T follicular helper cell (primary cell): ENCODE measurements around the gene ABCB8.
A peak's percentile ranks its signal among the peaks of the same experiment; 100 is the strongest.
"Not testable (repeated sequence)": the region's sequence is repeated elsewhere in the genome, so short reads cannot be mapped to it uniquely, and the experiment has no call there.

Experiments
- DNase-seq: peaks from one replicate; pipeline ENCODE4 v3.0.0-alpha.2; 2020; ENCODE audit warnings: low read depth

ABCB8 gene

GRCh38 chr7:151013733-151014497 lies 14.3 kb upstream of the ABCB8 start:
- peak; percentile 94 for DNase-seq

DNA sequence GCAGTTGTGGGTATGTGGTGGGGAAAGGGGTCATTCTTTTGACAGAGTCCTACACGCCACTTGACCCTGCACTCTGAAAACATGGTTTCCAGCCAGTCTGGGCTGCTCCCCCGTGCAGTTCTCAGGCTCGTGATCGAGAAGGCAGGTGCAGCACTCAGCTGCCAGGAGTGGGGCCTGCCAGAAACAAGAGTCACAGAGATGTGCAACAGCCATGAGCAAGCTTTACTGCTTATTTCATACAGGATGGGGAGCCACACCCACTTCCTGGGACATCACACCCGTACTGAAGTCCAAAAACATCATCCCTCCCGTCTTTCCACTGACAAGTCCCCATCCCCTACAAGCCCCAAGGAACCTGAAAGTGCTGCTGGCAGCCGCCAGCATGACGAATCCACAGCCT lies 13.3 kb upstream of the ABCB8 start:
- peak; percentile 27 for DNase-seq

GRCh38 chr7:151015967-151016366 lies 12.3 kb upstream of the ABCB8 start:
- no peak for DNase-seq

GRCh38 chr7:151016505-151016904 lies 11.7 kb upstream of the ABCB8 start:
- DNase-seq: no peak

- DNase-seq: peak; percentile 14
Measured at GRCh38 chr7:151016942-151017341, 11.3 kb upstream of the ABCB8 start.

- no peak for DNase-seq
Measured at GRCh38 chr7:151017370-151017952, 10.8 kb upstream of the ABCB8 start.

GRCh38 chr7:151017953-151018420 lies 10.3 kb upstream of the ABCB8 start:
- DNase-seq: peak; percentile 74

DNA sequence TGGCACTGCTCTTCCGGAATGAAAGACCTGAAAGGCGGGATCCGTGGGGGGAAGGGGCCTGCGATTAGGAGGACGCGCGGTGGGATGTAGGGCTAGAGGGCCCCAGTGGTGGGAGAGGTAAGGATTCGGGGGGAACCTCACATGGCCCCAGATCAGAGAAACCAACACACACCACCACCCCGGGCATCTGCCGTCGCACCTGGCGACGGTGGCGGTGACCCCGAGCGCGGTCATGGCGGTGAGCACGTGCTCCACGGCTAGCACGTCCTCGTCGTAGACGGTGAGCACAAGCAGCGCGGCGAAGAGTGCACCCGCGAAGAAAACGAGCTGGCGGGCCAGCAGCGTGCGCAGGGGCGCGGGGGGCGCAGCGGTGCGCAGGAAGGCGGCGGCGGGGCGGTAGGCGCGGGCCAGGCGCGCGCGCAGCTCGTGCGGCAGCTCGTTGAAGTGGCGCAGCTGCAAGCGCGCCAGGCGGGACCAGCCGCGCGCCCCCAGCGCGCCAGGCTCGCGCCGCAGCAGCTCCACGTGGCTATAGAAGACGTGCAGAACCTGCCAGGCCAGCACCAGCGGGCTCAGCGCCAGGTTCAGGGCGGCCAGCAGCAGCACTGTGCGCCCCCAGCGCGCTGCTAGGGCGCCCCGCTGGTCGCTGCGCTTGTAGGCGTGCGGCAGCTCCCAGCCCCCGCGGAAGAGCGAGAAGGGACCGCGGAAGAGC lies 9.7 kb upstream of the ABCB8 start:
- peak; percentile 22 for DNase-seq

- DNase-seq: no peak
Measured at GRCh38 chr7:151019130-151019447, 9.2 kb upstream of the ABCB8 start.

- no peak for DNase-seq
Measured at GRCh38 chr7:151020231-151020630, 8.0 kb upstream of the ABCB8 start.

DNA sequence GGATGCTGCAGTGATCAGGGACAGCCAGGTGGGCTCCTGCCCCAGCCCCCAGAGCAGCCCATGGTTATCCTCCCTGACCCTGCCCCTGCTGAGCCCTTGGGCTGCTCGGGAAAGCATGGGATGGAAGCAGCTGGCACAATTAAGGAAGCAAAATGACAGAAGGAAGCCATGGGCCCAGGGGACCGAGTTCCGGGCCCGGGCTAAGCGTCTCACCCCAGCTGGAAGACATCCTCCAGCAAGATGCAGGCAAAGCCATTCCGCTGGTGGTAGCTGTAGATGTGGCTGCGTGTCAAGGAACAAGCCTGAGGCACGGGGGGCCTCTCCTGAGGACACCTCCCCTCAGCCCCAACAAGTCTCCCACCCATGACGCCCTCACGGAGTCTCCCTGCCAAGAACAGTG lies 5.0 kb upstream of the ABCB8 start:
- DNase-seq: no peak

DNA sequence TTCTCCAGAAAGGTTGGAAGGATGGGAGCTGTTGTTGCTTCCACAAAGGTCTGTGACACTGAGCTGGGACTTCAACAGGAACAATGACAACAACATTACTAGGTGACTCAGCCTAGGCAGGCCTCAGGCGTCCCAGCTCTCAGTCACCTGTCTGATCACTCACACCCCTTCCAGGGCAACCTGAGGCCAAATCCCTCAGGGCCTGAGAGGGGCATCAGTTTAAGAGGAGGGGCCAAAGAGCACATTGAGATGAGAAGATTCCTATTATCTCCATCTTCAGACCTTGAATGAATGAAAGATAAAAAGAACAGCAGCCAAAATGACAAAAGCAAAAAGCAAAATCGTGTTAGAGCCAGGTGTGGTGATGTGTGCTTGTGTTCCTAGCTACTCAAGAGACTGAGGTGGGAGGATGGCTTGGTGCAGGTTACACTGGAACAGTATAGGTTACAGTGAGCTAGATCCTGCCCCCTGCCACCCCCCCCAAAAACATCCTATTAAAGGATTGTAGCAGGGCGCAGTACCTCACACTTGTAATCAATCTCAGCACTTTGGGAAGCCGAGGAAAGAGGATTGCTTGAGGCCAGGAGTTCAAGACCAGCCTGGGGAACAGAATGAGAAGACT lies 3.7 kb upstream of the ABCB8 start, which contains the start of gene ATG9B:
Gene ATG9B, minus strand, starts transcription at position 60 of the 622 bp plus-strand sequence. CDS start 71 bp downstream, outside the sequence.
- no peak for DNase-seq

DNA sequence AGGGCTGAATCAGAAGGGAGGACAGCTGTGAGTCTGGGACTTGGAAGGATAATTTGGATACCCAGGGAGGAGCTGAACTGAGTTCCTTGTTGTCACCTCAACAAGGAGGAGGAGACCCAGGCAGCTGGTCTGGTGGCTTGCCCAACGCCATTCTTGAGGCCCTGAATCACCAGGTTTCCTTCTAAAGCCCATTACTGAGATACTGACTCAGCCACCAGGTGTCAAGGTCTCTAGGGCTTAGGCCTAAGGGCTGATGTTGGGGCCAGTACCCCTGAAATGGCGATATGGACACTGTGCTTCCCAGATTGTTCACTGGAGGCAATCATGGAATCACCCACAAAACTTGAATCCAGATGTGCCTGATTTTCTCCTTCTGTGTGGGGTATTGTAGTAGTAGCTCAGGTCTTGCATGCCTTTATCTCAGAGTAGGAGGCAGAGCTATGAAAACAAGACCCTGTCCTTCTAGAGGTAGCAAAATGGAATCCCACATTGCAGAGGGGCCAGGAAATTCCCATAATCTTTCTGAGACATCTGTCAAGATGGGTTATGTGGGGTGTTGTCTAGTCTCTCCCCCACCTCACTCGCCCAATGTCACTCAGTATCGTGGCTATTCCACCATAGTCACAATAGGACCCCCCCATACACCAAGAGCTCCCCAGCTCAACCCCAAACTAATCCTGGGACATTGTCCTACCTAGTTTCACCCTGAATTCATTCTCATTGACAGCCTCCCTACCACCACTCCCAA lies 2.2 kb upstream of the ABCB8 start:
- no peak for DNase-seq

- DNase-seq: not testable (repeated sequence)
Measured at GRCh38 chr7:151026771-151027727, 1.2 kb upstream of the ABCB8 start.

GRCh38 chr7:151027728-151028130 lies 521 bp upstream of the ABCB8 start:
- not testable (repeated sequence) for DNase-seq

GRCh38 chr7:151028948-151029501 lies 775 bp downstream of the ABCB8 start:
- no peak for DNase-seq

DNA sequence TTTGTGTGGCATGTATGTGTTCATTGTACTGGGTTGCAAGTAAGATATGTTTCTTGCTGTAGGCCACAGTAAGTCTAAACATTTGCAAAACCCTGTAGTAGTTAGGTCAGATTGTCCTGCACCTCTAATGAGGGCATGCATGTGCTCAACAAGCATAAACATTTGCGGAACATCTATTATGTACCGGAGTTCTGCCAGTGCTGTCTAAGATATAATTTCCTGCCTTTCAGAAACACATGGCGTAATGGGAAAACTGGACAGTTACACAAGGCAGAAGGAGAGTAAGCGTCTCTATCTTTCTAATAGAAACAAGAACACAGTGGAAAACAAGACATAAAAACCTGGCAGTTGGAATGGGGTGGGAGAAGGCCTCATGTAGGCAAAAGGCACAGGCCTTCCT lies 2.8 kb downstream of the ABCB8 start:
- DNase-seq: no peak

DNA sequence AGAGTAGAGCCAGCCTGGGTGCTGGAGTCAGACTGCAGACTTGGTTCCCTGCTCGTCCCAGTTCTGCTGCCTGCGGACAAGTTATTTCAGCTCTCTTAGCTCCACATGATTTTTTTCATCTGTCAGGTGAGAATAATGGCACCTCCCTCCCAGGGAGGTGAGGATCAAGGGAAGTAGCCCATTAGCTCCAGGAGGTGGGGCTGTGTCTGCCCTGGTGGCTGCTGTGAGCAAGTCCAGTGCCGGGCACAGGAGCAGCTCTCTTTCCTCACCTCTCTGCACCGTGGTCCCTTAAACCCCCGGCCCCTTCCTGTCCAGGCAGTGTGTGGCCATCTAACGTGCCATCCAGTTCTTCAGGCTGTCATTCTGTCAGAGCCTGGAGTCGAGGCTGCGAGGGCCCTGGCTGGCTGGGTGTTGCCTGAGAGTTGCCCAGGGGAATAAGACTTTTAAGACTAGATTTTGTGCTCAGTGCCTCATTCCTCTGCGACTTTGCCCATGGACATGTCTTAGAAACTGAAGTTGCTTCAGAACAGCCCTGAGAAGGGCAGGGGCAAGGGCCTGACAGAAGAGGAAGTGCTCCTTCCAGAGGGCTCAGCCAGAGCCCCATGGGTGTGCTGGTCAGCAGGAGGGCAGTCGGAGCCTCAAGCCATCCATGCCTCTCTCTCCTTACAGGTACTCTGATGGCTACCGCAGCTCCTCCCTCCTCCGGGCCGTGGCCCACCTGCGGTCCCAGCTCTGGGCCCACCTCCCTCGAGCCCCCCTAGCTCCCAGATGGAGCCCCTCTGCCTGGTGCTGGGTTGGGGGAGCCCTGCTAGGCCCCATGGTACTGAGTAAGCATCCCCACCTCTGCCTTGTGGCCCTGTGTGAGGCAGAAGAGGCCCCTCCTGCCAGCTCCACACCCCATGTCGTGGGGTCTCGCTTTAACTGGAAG lies 5.0 kb downstream of the ABCB8 start:
- DNase-seq: no peak

GRCh38 chr7:151033864-151034249 lies 5.6 kb downstream of the ABCB8 start:
- DNase-seq: no peak
